Stimulated activated CD8-positive, alpha-beta memory T cell treated with anti-CD3 and anti-CD28 coated beads, Interleukin-12 subunit alpha, Interleukin-12 subunit beta, amount 100 ng/mL, for 4 hours (primary cell): Measurements from ENCODE around the gene KAT7.
A peak's percentile ranks its signal among the peaks of the same experiment; 100 is the strongest.

Experiments used
- DNase-seq: peaks from one replicate; pipeline ENCODE4 v3.0.0-alpha.2; 2020; ENCODE audit warnings: low read depth

Gene KAT7

GRCh38 chr17:49842846-49843245 is 54.4 kb downstream of the KAT7 start:
- no peak for DNase-seq

- no peak for DNase-seq
Observed at GRCh38 chr17:49843774-49844350, 55.4 kb downstream of the KAT7 start.

GRCh38 chr17:49845321-49845720 is 56.8 kb downstream of the KAT7 start:
- DNase-seq, result no peak

- no peak for DNase-seq
Observed at GRCh38 chr17:49846938-49847712, 58.6 kb downstream of the KAT7 start.

GRCh38 chr17:49848019-49848473 is 59.6 kb downstream of the KAT7 start, which contains the start of gene TAC4:
TAC4 (minus strand) TSS chr17:49848069; CDS start chr17:49848017, 52 bp downstream.
- no peak for DNase-seq

GRCh38 chr17:49848739-49849138 is 60.3 kb downstream of the KAT7 start:
- DNase-seq, result no peak

- DNase-seq, result no peak
Observed at GRCh38 chr17:49850218-49850610, 61.7 kb downstream of the KAT7 start.

GRCh38 chr17:49850772-49851386 is 62.4 kb downstream of the KAT7 start:
- no peak for DNase-seq

- peak; percentile 41 for DNase-seq
Observed at GRCh38 chr17:49851387-49852291, 63.2 kb downstream of the KAT7 start.

GRCh38 chr17:49853470-49854015 is 65.1 kb downstream of the KAT7 start:
- DNase-seq, result no peak

GRCh38 chr17:49854126-49854525 is 65.6 kb downstream of the KAT7 start:
- DNase-seq, result no peak

- no peak for DNase-seq
Observed at GRCh38 chr17:49858796-49859195, 70.3 kb downstream of the KAT7 start.

- DNase-seq, result no peak
Observed at GRCh38 chr17:49859991-49860953, 71.8 kb downstream of the KAT7 start.

- DNase-seq, result peak; percentile 25
Observed at GRCh38 chr17:49861150-49861884, 72.8 kb downstream of the KAT7 start.

GRCh38 chr17:49862781-49863331 is 74.4 kb downstream of the KAT7 start:
- no peak for DNase-seq

GRCh38 chr17:49866019-49866380 is 77.5 kb downstream of the KAT7 start:
- DNase-seq, result no peak

- DNase-seq, result no peak
Observed at GRCh38 chr17:49866882-49867413, 78.5 kb downstream of the KAT7 start.

GRCh38 chr17:49869038-49869374 is 80.5 kb downstream of the KAT7 start:
- no peak for DNase-seq

- DNase-seq, result no peak
Observed at GRCh38 chr17:49870298-49870697, 81.8 kb downstream of the KAT7 start.

GRCh38 chr17:49871211-49871610 is 82.7 kb downstream of the KAT7 start:
- DNase-seq, result no peak
